ENCODE data around the gene PARP14.

The PARP14 gene

DNA sequence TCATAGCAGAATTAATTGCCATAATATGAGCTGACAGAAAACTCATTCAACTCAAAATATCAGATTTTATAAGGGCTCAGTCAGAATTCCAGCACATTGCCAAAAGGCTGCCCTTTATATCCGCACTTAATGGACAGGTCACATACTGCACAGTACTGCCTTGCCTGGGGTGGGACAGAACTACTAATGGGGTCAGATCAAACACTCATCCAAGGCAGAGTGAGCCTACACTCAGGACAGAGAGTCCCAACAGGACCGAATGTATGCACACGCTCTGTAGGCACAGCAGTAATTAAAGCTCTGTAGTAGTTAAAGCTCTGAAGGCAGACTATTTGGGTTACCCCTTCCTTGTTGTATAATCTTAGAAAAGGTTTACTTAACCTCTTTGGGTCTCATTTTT lies 85.8 kb downstream of the PARP14 start:
- FAIRE-seq (no peak), DNase-seq (ENCODE audit: low spot score) (no peak)

DNA sequence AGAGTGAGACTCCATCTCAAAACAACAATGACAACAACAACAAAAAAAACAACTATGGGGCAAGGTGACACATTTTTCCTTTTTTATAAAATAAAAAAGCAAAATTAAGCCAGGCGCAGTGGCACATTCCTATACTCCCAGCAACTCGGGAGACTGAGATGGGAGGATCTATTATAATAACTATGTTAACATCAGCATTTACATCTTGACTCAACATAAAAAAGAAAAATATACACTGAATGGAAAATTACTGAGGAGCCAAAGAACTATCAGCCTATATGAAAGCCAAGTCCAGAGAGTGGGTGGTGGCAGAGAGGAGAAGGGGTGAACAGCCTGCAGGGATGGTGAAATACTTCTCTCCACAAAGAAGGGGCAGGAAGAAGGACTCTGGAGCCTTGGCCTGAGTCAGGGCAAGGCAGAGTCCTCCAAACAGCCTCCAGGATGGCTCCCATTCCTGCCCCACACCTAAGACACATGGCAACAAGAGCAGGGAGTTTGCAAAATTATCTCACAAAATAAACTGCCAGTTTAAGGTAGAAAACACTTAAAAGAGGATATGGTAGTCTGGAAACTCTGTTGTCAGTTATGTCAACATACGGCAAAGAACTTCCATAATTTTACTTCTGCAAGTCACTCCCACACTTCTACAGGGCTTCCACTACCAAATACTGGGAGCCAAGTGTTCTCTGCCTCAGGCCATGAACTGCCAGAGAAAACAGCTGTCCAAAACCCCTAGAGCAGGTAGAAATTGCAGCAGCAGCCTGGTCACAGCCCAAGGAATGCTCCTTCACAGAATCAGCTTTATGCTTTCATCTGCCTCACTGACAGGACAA lies 87.1 kb downstream of the PARP14 start:
- DNase-seq (ENCODE audit: low spot score), result no peak

DNA sequence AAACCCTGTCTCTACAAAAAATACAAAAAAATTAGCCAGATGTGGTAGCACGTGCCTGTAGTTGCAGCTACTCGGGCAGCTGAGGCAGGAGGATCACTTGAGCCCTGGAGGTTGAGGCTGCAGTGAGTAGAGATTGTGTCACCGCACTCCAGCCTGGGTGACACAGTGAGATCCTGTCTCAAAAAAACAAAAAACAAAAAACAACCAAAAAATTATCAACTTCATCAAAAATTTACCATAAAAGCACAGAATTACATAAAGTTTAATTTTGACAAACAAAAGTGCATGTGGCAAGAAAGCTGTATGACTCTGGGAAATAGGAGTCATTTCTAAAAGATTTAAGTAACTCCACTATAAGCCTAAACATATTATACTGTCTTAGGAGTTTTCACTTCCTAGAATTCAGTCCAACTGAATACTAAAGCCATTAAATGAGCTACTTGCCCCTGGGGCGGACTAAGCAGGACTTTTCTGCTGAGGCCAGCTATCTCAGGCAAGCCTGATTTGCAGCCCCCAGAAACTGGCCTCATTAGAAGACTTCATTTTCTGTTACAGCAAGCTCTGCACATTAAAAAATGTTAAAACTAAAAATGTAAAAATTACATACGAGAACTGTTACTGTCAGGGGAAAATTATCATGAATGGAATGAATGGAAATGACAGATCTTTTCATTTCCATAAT lies 90.0 kb downstream of the PARP14 start:
- FAIRE-seq, result no peak
- DNase-seq (ENCODE audit: low spot score), result no peak

More for the DNA sequence above, 87.1 kb downstream of the PARP14 start:
- FAIRE-seq, result no peak

DNA sequence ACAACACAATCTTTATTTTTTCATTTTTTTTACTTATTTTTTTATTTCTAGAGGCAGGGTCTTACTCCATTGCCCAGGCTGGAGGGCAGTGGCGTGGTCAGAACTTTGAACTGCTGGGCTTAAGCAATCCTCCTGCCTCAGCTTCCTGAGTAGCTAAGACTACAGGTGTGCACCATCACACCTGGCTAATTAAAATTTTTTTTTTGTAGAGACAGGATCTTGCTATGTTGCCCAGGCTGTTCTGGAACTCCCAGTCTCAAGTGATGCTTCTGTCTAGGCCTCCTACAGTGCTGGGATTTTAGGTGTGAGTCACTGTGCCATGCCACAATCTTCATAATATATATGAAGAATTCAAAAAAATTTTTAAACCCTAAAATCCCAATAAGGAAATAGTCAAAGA lies 92.2 kb downstream of the PARP14 start:
- FAIRE-seq (no peak), DNase-seq (ENCODE audit: low spot score) (no peak)

DNA sequence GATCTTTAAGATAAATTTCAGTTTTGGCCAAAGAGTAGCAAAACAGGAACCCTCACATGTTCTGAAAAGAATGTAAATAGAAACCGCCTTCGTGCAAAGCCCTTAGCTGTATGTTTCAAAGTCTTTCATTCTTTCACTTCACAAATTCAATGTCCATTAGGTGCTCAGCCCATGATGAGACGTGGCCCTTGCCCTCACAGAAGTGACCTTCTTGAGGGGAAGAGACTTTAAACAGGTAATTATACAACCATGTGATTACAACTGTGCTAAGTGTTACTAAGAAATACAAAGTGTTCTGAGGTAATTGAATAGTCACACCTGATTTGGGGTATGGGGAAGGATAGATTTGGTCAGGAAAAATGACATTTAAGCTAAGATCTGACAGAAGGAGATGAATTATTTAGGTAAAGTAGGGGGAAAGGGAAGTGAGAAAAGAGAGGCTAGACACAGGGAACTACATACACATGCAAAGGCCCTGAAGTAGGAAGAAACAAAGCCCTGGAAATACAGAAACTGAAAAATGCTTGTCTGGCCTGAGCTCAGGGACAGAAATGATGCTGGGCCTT lies 93.4 kb downstream of the PARP14 start:
- DNase-seq (ENCODE audit: low spot score) (no peak), FAIRE-seq (no peak)

DNA sequence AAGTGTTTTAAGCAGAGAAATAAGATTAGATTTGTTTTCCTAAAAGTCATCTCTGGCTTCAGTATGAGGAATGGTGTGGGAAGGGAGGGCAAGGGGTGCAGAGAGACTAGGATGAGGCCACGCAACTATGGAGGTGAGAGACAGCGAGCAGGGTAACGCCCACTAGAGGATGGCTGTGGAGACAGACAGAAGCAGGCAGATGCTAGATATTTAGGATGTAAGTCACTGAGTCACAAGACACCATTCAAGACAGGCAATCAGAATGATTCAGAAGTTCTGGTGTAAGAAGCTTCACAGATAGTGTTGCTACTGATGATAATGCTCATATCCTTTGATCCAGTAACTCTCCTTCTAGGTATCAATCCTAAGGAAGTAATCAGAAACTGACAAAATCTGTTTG lies 93.9 kb downstream of the PARP14 start:
- FAIRE-seq, result no peak

DNA sequence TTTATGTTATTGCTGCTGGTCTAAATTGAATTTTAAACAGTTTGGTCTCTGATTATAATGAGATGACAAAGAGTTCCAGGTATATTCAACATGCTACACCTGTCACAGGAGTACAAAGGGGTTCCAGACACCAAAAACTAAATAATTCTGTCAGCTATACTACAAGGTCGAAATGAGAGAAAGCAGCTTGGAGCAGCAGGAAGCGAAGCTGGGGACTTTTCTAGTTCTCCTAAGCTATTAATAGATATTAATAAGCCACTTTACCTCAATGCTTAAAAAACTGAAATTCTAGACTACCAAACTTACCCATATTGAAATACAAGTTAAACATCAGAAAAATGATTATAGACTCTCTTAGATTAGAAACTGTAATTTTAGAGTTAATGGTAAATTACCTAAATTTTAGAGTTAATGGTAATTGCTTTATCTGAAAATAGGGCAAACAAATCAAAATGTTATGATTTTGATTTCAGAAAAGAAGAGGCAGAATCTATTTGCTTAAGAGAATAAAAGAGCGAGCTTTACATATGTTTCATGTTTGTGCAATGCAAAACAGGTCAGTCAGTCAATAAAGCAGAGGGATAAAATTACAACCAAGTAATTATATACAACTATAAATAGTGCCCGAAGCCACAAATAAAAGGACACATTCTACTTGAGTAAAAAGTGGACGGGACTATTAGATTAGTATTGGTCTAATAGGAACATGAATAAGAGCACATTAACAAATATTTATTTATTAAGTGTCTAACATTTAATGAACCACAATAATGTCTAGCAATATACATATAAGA lies 96.2 kb downstream of the PARP14 start:
- FAIRE-seq (no peak), DNase-seq (ENCODE audit: low spot score) (no peak)

More for the DNA sequence above, 93.9 kb downstream of the PARP14 start:
- DNase-seq (ENCODE audit: low spot score), result no peak

DNA sequence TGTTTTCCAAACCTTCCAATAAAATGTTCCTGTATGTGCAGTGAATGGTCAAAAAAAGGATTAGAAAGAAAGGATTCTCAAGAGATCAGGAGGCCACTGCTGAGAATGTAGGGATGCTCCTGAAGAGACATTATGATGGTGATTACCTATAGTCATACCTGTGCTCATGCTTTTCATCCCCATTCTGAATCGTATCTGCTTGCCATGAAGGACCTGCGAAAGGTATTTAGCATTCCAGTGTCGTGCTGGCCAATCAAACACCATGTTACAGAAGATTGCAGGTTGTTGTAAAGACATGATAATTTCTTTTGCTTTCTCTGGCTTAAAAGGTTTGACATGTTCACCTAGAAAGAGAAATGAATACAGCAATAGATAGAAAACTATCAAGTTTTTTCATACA lies 96.9 kb downstream of the PARP14 start:
- no peak for DNase-seq (ENCODE audit: low spot score)
- FAIRE-seq, result no peak

Measured in urothelium cell line (cell line).